HG03135 (cell line): ENCODE data around the gene CDH11.

Experiments
- ATAC-seq: cut with Tn5 transposase; IDR thresholded peaks from one replicate; pipeline ENCODE4 v1.9.1; 2021; ENCODE audit warnings: mild to moderate bottlenecking, moderate library complexity; ENCODE audit not compliant: unreplicated experiment

CDH11 gene

GRCh38 chr16:65121870-65122723, at the start of gene CDH11:
Gene CDH11, minus strand, starts transcription at chr16:65122063. Its CDS starts 117,194 bp downstream, at chr16:65004869.
- no peak for ATAC-seq

GRCh38 chr16:65154321-65154720, 32.5 kb upstream of the CDH11 start:
- ATAC-seq = no peak

GRCh38 chr16:65153365-65154105, 31.7 kb upstream of the CDH11 start:
- no peak for ATAC-seq

- no peak for ATAC-seq
Observed at GRCh38 chr16:65148804-65149203, 26.9 kb upstream of the CDH11 start.

- ATAC-seq = no peak
Observed at GRCh38 chr16:65142276-65142675, 20.4 kb upstream of the CDH11 start.

- ATAC-seq = no peak
Observed at GRCh38 chr16:65136681-65137080, 14.8 kb upstream of the CDH11 start.

GRCh38 chr16:65126845-65127624, 5.2 kb upstream of the CDH11 start:
- no peak for ATAC-seq

GRCh38 chr16:65125871-65126270, 4.0 kb upstream of the CDH11 start:
- ATAC-seq = no peak

GRCh38 chr16:65125322-65125721, 3.5 kb upstream of the CDH11 start:
- ATAC-seq = no peak

GRCh38 chr16:65124596-65124995, 2.7 kb upstream of the CDH11 start:
- no peak for ATAC-seq

- no peak for ATAC-seq
Observed at GRCh38 chr16:65124212-65124548, 2.3 kb upstream of the CDH11 start.

- ATAC-seq = no peak
Observed at GRCh38 chr16:65123396-65124211, 1.7 kb upstream of the CDH11 start.

- no peak for ATAC-seq
Observed at GRCh38 chr16:65122724-65123395, 997 bp upstream of the CDH11 start.

GRCh38 chr16:65120831-65121721, 787 bp downstream of the CDH11 start:
- ATAC-seq = no peak

- no peak for ATAC-seq
Observed at GRCh38 chr16:65120461-65120830, 1.4 kb downstream of the CDH11 start.

- ATAC-seq = no peak
Observed at GRCh38 chr16:65119901-65120401, 1.9 kb downstream of the CDH11 start.

GRCh38 chr16:65119435-65119834, 2.4 kb downstream of the CDH11 start:
- no peak for ATAC-seq

GRCh38 chr16:65118871-65119270, 3.0 kb downstream of the CDH11 start:
- no peak for ATAC-seq
